ENCODE data around the gene ROBO1. TPM values are rescaled to one million over a fixed set of nuclear protein-coding genes. Genes with fewer than 3 reads are reported as not detected.

The ROBO1 gene
- total RNA-seq, 1 experiment from 2014 or later: 0.54 TPM

GRCh38 chr3:78856164-78856563, 911.6 kb downstream of the ROBO1 start:
- in situ Hi-C loops (cut with HindIII; ENCODE audit: low pct_unique_long_range_greater_than_20kb, low sequenced_read_pairs): no loop called here
- no peak for DNase-seq (ENCODE audit: low read depth)

- DNase-seq (ENCODE audit: low read depth): no peak
- in situ Hi-C loops (cut with HindIII; ENCODE audit: low pct_unique_long_range_greater_than_20kb, low sequenced_read_pairs): no loop called here
Measured at GRCh38 chr3:78855190-78855589, 912.6 kb downstream of the ROBO1 start.

- in situ Hi-C loops (cut with HindIII; ENCODE audit: low pct_unique_long_range_greater_than_20kb, low sequenced_read_pairs): no loop called here
- DNase-seq (ENCODE audit: low read depth): no peak
Measured at GRCh38 chr3:78848392-78849288, 919.2 kb downstream of the ROBO1 start.

- no peak for DNase-seq (ENCODE audit: low read depth)
- in situ Hi-C loops (cut with HindIII; ENCODE audit: low pct_unique_long_range_greater_than_20kb, low sequenced_read_pairs): no loop called here
Measured at GRCh38 chr3:78847603-78848002, 920.2 kb downstream of the ROBO1 start.

- DNase-seq (ENCODE audit: low read depth): no peak
- in situ Hi-C loops (cut with HindIII; ENCODE audit: low pct_unique_long_range_greater_than_20kb, low sequenced_read_pairs): no loop called here
Measured at GRCh38 chr3:78847203-78847602, 920.6 kb downstream of the ROBO1 start.

- in situ Hi-C loops (cut with HindIII; ENCODE audit: low pct_unique_long_range_greater_than_20kb, low sequenced_read_pairs): no loop called here
- DNase-seq (ENCODE audit: low read depth): no peak
Measured at GRCh38 chr3:78846718-78847117, 921.1 kb downstream of the ROBO1 start.

- in situ Hi-C loops (cut with HindIII; ENCODE audit: low pct_unique_long_range_greater_than_20kb, low sequenced_read_pairs): no loop called here
- DNase-seq (ENCODE audit: low read depth): no peak
Measured at GRCh38 chr3:78845605-78846004, 922.2 kb downstream of the ROBO1 start.

GRCh38 chr3:78844307-78844706, 923.5 kb downstream of the ROBO1 start:
- no peak for DNase-seq (ENCODE audit: low read depth)
- in situ Hi-C loops (cut with HindIII; ENCODE audit: low pct_unique_long_range_greater_than_20kb, low sequenced_read_pairs): no loop called here

GRCh38 chr3:78839693-78840092, 928.1 kb downstream of the ROBO1 start:
- no peak for DNase-seq (ENCODE audit: low read depth)
- in situ Hi-C loops (cut with HindIII; ENCODE audit: low pct_unique_long_range_greater_than_20kb, low sequenced_read_pairs): no loop called here

- no peak for DNase-seq (ENCODE audit: low read depth)
- in situ Hi-C loops (cut with HindIII; ENCODE audit: low pct_unique_long_range_greater_than_20kb, low sequenced_read_pairs): no loop called here
Measured at GRCh38 chr3:78838362-78838761, 929.4 kb downstream of the ROBO1 start.

GRCh38 chr3:78834910-78835309, 932.9 kb downstream of the ROBO1 start:
- in situ Hi-C loops (cut with HindIII; ENCODE audit: low pct_unique_long_range_greater_than_20kb, low sequenced_read_pairs): no loop called here
- no peak for DNase-seq (ENCODE audit: low read depth)

- DNase-seq (ENCODE audit: low read depth): no peak
- in situ Hi-C loops (cut with HindIII; ENCODE audit: low pct_unique_long_range_greater_than_20kb, low sequenced_read_pairs): no loop called here
Measured at GRCh38 chr3:78832785-78833204, 935.0 kb downstream of the ROBO1 start.

- DNase-seq (ENCODE audit: low read depth): no peak
- in situ Hi-C loops (cut with HindIII; ENCODE audit: low pct_unique_long_range_greater_than_20kb, low sequenced_read_pairs): no loop called here
Measured at GRCh38 chr3:78831446-78831972, 936.3 kb downstream of the ROBO1 start.

- no peak for DNase-seq (ENCODE audit: low read depth)
- in situ Hi-C loops (cut with HindIII; ENCODE audit: low pct_unique_long_range_greater_than_20kb, low sequenced_read_pairs): no loop called here
Measured at GRCh38 chr3:78830470-78830869, 937.3 kb downstream of the ROBO1 start.

- no peak for DNase-seq (ENCODE audit: low read depth)
- in situ Hi-C loops (cut with HindIII; ENCODE audit: low pct_unique_long_range_greater_than_20kb, low sequenced_read_pairs): no loop called here
Measured at GRCh38 chr3:78827618-78828017, 940.2 kb downstream of the ROBO1 start.

GRCh38 chr3:78825858-78826215, 942.0 kb downstream of the ROBO1 start:
- no peak for DNase-seq (ENCODE audit: low read depth)
- in situ Hi-C loops (cut with HindIII; ENCODE audit: low pct_unique_long_range_greater_than_20kb, low sequenced_read_pairs): no loop called here

GRCh38 chr3:78825118-78825857, 942.5 kb downstream of the ROBO1 start:
- in situ Hi-C loops (cut with HindIII; ENCODE audit: low pct_unique_long_range_greater_than_20kb, low sequenced_read_pairs): no loop called here
- DNase-seq (ENCODE audit: low read depth): no peak

- in situ Hi-C loops (cut with HindIII; ENCODE audit: low pct_unique_long_range_greater_than_20kb, low sequenced_read_pairs): no loop called here
- DNase-seq (ENCODE audit: low read depth): peak; percentile 14
Measured at GRCh38 chr3:78823859-78824258, 943.9 kb downstream of the ROBO1 start.

GRCh38 chr3:78823434-78823833, 944.4 kb downstream of the ROBO1 start:
- in situ Hi-C loops (cut with HindIII; ENCODE audit: low pct_unique_long_range_greater_than_20kb, low sequenced_read_pairs): no loop called here
- peak; percentile 1 for DNase-seq (ENCODE audit: low read depth)

Measured in Caki2 (cell line).